GM23338 (cell line): Measurements from ENCODE around the gene RPS21.

Experiments used
- CREB1 ChIP-seq: fragments of 250-450 bp; sonication (Bioruptor Pico); IDR thresholded peaks from 2 replicates; pipeline ENCODE4 v1.5.0; 2020; ENCODE audit warnings: low read depth, mild to moderate bottlenecking, moderate library complexity
- CTCF ChIP-seq, 2 experiments: fragments of 200-600 bp in 1 of 2; sonication (generic) in 1 of 2; conservative IDR thresholded peaks; 2 replicates each; pipeline versions ENCODE4 v1.5.1 to v1.6.1; 2016 to 2017; ENCODE audit warnings: antibody characterized with exemption in 2 of 2, low read depth in 2 of 2, mild to moderate bottlenecking in 2 of 2, moderate library complexity in 1 of 2
- ETS1 ChIP-seq: IDR thresholded peaks from 2 replicates; pipeline ENCODE4 v1.6.1; 2016; ENCODE audit warnings: antibody characterized with exemption
- EZH2 ChIP-seq: fragments of 200-600 bp; sonication (generic); IDR thresholded peaks from one replicate; pipeline ENCODE4 v1.8.0; 2017; ENCODE audit warnings: antibody characterized with exemption, mild to moderate bottlenecking, low read depth; ENCODE audit not compliant: unreplicated experiment
- EZH2phosphoT487 ChIP-seq: fragments of 200-600 bp; sonication (generic); IDR thresholded peaks from one replicate; pipeline ENCODE4 v1.8.1; 2018; ENCODE audit warnings: antibody characterized with exemption; ENCODE audit not compliant: unreplicated experiment
- JUNB ChIP-seq: IDR thresholded peaks from one replicate; pipeline ENCODE4 v1.6.1; 2016; ENCODE audit warnings: antibody characterized with exemption; ENCODE audit not compliant: unreplicated experiment
- NANOG ChIP-seq: IDR thresholded peaks from 2 replicates; pipeline ENCODE4 v1.6.1; 2016; ENCODE audit warnings: antibody characterized with exemption, borderline replicate concordance
- POLR2AphosphoS5 ChIP-seq: IDR thresholded peaks from 2 replicates; pipeline ENCODE4 v1.6.1; 2016; ENCODE audit warnings: antibody characterized with exemption, low read depth
- REST ChIP-seq: IDR thresholded peaks from one replicate; pipeline ENCODE4 v1.6.1; 2018; ENCODE audit warnings: antibody characterized with exemption; ENCODE audit not compliant: unreplicated experiment
- STAT1 ChIP-seq: IDR thresholded peaks from one replicate; pipeline ENCODE4 v1.6.1; 2016; ENCODE audit warnings: antibody characterized with exemption; ENCODE audit not compliant: unreplicated experiment
- ZNF114 ChIP-seq: fragments of 250-450 bp; sonication (Bioruptor Pico); IDR thresholded peaks from 2 replicates; pipeline ENCODE4 v1.5.0; 2020; ENCODE audit warnings: mild to moderate bottlenecking, moderate library complexity
- ZNF331 ChIP-seq: fragments of 250-450 bp; sonication (Bioruptor Pico); IDR thresholded peaks from 2 replicates; pipeline ENCODE4 v1.5.0; 2020; ENCODE audit warnings: low read depth, mild to moderate bottlenecking, moderate library complexity
- ZNF462 ChIP-seq: fragments of 250-450 bp; sonication (Bioruptor Pico); IDR thresholded peaks from 2 replicates; pipeline ENCODE4 v1.5.0; 2020; ENCODE audit warnings: mild to moderate bottlenecking, moderate library complexity

GRCh38 chr20:62354811-62355341 lies 32.0 kb upstream of the RPS21 start:
- no peak for TF ChIP-seq EZH2
- no peak for TF ChIP-seq CTCF (conservative IDR thresholded peaks at IDR 0.05; ENCODE audit: low read depth in 2 of 2)
- no peak for TF ChIP-seq ZNF462 (CRISPR knock-in tag)
- no peak for TF ChIP-seq POLR2AphosphoS5
- no peak for TF ChIP-seq ZNF114 (CRISPR knock-in tag)
- no peak for TF ChIP-seq EZH2phosphoT487
- TF ChIP-seq REST: no peak
- no peak for TF ChIP-seq JUNB
- TF ChIP-seq CREB1 (CRISPR knock-in tag): no peak
- no peak for TF ChIP-seq ETS1
- TF ChIP-seq NANOG: no peak
- TF ChIP-seq STAT1: no peak
- no peak for TF ChIP-seq ZNF331 (CRISPR knock-in tag)
